Liver (tissue), 9 donors: ENCODE data around the gene GMPR. TPM values are rescaled to one million over a fixed set of nuclear protein-coding genes. Genes with fewer than 3 reads are reported as not detected.

Source experiments
- DNase-seq: peaks from one replicate; pipeline ENCODE4 v3.0.0-alpha.2; 2017; ENCODE audit warnings: low spot score
- H3K27ac ChIP-seq, 2 donors: one replicate each; pipeline ENCODE4 v1.7.0; 2013; ENCODE audit warnings: inconsistent platforms in 2 of 2, low read length in 2 of 2, control low read depth in 1 of 2, low read depth in 1 of 2, mild to moderate bottlenecking in 1 of 2
- H3K27me3 ChIP-seq, 4 donors: one replicate each; pipeline versions ENCODE4 v1.6.1 to v1.7.0; 2013; ENCODE audit warnings: low read length in 3 of 4, inconsistent platforms in 1 of 4, mild to moderate bottlenecking in 1 of 4, moderate library complexity in 1 of 4; ENCODE audit not compliant: control insufficient read depth in 4 of 4, insufficient read depth in 4 of 4
- H3K36me3 ChIP-seq, 4 donors: one replicate each; pipeline versions ENCODE4 v1.6.1 to v1.7.0; 2013; ENCODE audit warnings: low read length in 3 of 4, mild to moderate bottlenecking in 3 of 4, low read depth in 1 of 4, moderate library complexity in 1 of 4; ENCODE audit not compliant: control insufficient read depth in 4 of 4, insufficient read depth in 3 of 4
- H3K4me1 ChIP-seq, 4 donors: one replicate each; pipeline versions ENCODE4 v1.6.1 to v1.7.0; 2013; ENCODE audit warnings: low read length in 3 of 4, mild to moderate bottlenecking in 3 of 4, moderate library complexity in 1 of 4; ENCODE audit not compliant: control insufficient read depth in 4 of 4, insufficient read depth in 4 of 4
- H3K4me3 ChIP-seq, 3 donors: one replicate each; pipeline versions ENCODE4 v1.6.1 to v1.7.0; 2013; ENCODE audit warnings: low read length in 3 of 3, control low read depth in 1 of 3, low read depth in 1 of 3, mild to moderate bottlenecking in 1 of 3
- H3K9ac ChIP-seq, 2 donors: one replicate each; pipeline ENCODE4 v1.7.0; 2013; ENCODE audit warnings: low read length in 2 of 2, mild to moderate bottlenecking in 2 of 2, moderate library complexity in 2 of 2, control low read depth in 1 of 2, low read depth in 1 of 2
- H3K9me3 ChIP-seq, 4 donors: one replicate each; pipeline versions ENCODE4 v1.6.1 to v1.7.0; 2013; ENCODE audit warnings: low read length in 3 of 4; ENCODE audit not compliant: control insufficient read depth in 4 of 4
- CTCF ChIP-seq: fragments of 150-350 bp; IDR thresholded peaks from 2 replicates; pipeline ENCODE4 v1.5.1; 2017; ENCODE audit warnings: improper control_type of control experiment, low read depth, low read length; ENCODE audit not compliant: missing input control
- EGR1 ChIP-seq, 2 donors: IDR thresholded peaks; 2 replicates each; pipeline ENCODE4 v1.6.1; 2016 to 2018; ENCODE audit warnings: antibody characterized with exemption in 2 of 2, low read depth in 2 of 2
- FOXA1 ChIP-seq: IDR thresholded peaks from 2 replicates; pipeline ENCODE4 v1.6.1; 2016; ENCODE audit warnings: antibody characterized with exemption
- FOXA2 ChIP-seq: IDR thresholded peaks from 2 replicates; pipeline ENCODE4 v1.6.1; 2016; ENCODE audit warnings: antibody characterized with exemption
- GABPA ChIP-seq, 2 donors: IDR thresholded peaks in 1 of 2; conservative IDR thresholded peaks in 1 of 2; 2 replicates each; pipeline ENCODE4 v1.6.1; 2016; ENCODE audit warnings: antibody characterized with exemption in 2 of 2, mild to moderate bottlenecking in 1 of 2, moderate library complexity in 1 of 2
- HNF4A ChIP-seq, 2 donors: conservative IDR thresholded peaks; 2 replicates each; pipeline ENCODE4 v1.6.1; 2016; ENCODE audit warnings: antibody characterized with exemption in 2 of 2, mild to moderate bottlenecking in 2 of 2
- HNF4G ChIP-seq: IDR thresholded peaks from 2 replicates; pipeline ENCODE4 v1.6.1; 2016; ENCODE audit warnings: antibody characterized with exemption
- JUND ChIP-seq, 2 donors: IDR thresholded peaks; 2 replicates each; pipeline ENCODE4 v1.6.1; 2016; ENCODE audit warnings: antibody characterized with exemption in 2 of 2
- MAX ChIP-seq: IDR thresholded peaks from 2 replicates; pipeline ENCODE4 v1.6.1; 2016; ENCODE audit warnings: antibody characterized with exemption
- NR2F2 ChIP-seq: IDR thresholded peaks from 2 replicates; pipeline ENCODE4 v1.6.1; 2016; ENCODE audit warnings: antibody characterized with exemption
- RAD21 ChIP-seq, 2 donors: IDR thresholded peaks; 2 replicates each; pipeline ENCODE4 v1.6.1; 2016; ENCODE audit warnings: antibody characterized with exemption in 2 of 2, mild to moderate bottlenecking in 2 of 2
- REST ChIP-seq: IDR thresholded peaks from 2 replicates; pipeline ENCODE4 v1.6.1; 2016; ENCODE audit warnings: antibody characterized with exemption, mild to moderate bottlenecking
- RXRA ChIP-seq, 2 donors: IDR thresholded peaks; 2 replicates each; pipeline ENCODE4 v1.6.1; 2017 to 2018; ENCODE audit warnings: antibody characterized with exemption in 2 of 2, mild to moderate bottlenecking in 1 of 2
- SP1 ChIP-seq: IDR thresholded peaks from 2 replicates; pipeline ENCODE4 v1.6.1; 2018; ENCODE audit warnings: antibody characterized with exemption, mild to moderate bottlenecking
- TAF1 ChIP-seq: conservative IDR thresholded peaks from 2 replicates; pipeline ENCODE4 v1.6.1; 2016; ENCODE audit warnings: antibody characterized with exemption, mild to moderate bottlenecking
- YY1 ChIP-seq: IDR thresholded peaks from 2 replicates; pipeline ENCODE4 v1.6.1; 2016; ENCODE audit warnings: antibody characterized with exemption, mild to moderate bottlenecking
- ZBTB33 ChIP-seq: IDR thresholded peaks from 2 replicates; pipeline ENCODE4 v1.6.1; 2016; ENCODE audit warnings: antibody characterized with exemption
- WGBS: extraction: QIAGEN DNeasy Blood & Tissue Kit; methylation state at CpG from one replicate; pipeline ENCODE4 v1.1.7; 2013; 5-methylcytosine and 5-hydroxymethylcytosine counted together
- polyA plus RNA-seq, 2 donors: library from polyadenylated mRNA; stranded (reverse) in 1 of 2; unstranded in 1 of 2; fragments of 200-250 nt in 1 of 2; fragments of >200 nt in 1 of 2; fragmentation: Nextera tagmentation in 1 of 2; extraction: Ambion mirVana in 1 of 2; gene quantifications; one replicate each; pipeline versions ENCODE4 v1.2.1 to v1.2.3, GENCODE V29; 2013 to 2015
- total RNA-seq, 2 donors: library from RNA; depleted of rRNA; stranded (reverse); fragments of >200 nt; gene quantifications; one replicate each; pipeline ENCODE4 v1.2.3, GENCODE V29; 2014
- TF ChIP-seq, protein P1 (sequence below): IDR thresholded peaks from 2 replicates; pipeline ENCODE4 v1.6.1; 2016; ENCODE audit warnings: antibody characterized with exemption
- donor health status: healthy.
- donor health status: healthy.
- donor health status: healthy.
- donor health status: healthy.
- donor health status: healthy.

Gene GMPR
- total and polyA plus RNA-seq, 4 donors: 2.1 to 50.2 (median 4.2) TPM

DNA sequence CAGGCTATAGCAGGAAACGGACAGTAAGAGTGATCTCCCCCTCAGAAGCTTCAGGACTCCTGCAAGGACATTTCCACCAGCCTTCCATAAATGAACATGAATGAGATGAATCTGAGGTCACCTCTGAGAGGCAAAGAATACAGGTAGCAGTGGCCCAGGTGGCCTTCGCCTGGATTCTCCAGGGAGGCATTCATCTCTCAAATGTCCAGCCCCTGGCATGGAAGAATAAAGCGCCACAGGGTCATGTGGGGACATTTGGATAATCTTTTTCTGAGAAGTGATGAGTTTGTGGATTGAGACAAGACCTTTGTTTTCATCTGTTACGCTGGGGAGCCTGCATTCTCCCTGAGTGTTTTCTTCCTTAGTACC lies 2.9 kb downstream of the GMPR start:
- peaks cover 2 to 29% (median 4%) of the 10 kb centered on the region in 4 donors for H3K4me1 ChIP-seq
- no peaks in the 10 kb centered on the region for H3K27me3 ChIP-seq
- no peak overlapping the region for H3K4me3 ChIP-seq
- H3K27ac ChIP-seq: no peak overlapping the region
- 93% methylated on average over 4 of the region's 4 CpGs for WGBS
- no peaks in the 10 kb centered on the region for H3K36me3 ChIP-seq
- H3K9ac ChIP-seq: no peak overlapping the region
- no peak for TF ChIP-seq RXRA (IDR thresholded peaks at IDR 0.05)
- TF ChIP-seq FOXA1: no peak
- no peak for TF ChIP-seq YY1
- no peak for TF ChIP-seq GABPA (IDR thresholded peaks at IDR 0.05 in 1 of 2, conservative IDR thresholded peaks at IDR 0.05 in 1 of 2)
- no peak for TF ChIP-seq TAF1
- TF ChIP-seq FOXA2: no peak
- no peak for TF ChIP-seq EGR1 (IDR thresholded peaks at IDR 0.05; ENCODE audit: low read depth in 2 of 2)
- no peak for TF ChIP-seq HNF4G
- no peak for TF ChIP-seq JUND (IDR thresholded peaks at IDR 0.05)
- TF ChIP-seq HNF4A (conservative IDR thresholded peaks at IDR 0.05): no peak
- TF ChIP-seq NR2F2: no peak
- TF ChIP-seq MAX: no peak
- no peak for TF ChIP-seq SP1
- DNase-seq: no peak
- H3K9me3 ChIP-seq: no peaks in the 10 kb centered on the region

DNA sequence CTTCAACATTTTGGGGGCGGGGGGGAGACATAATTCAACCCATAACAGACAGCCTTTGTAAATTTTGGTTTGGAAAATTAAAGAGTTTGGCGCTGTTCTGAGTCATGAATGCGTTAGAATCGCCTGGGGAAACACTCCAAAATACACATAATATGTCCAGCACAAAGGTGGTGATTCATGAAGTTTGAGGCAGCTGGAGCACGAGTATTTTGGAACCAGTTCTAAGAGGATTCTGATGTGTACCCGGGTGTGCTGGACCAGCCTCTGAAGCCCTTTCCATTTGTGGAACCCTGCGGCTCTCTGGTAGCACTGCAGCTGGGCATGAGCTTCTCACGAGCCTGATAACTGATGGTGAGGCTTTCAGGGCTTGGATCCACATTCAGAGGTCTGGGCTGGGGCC lies 4.7 kb downstream of the GMPR start:
- no peak for TF ChIP-seq JUND (IDR thresholded peaks at IDR 0.05)
- WGBS: 75% methylated on average over 8 of the region's 8 CpGs
- Histone ChIP-seq H3K9ac (no peak overlapping the region), H3K9me3 (no peaks in the 10 kb centered on the region), H3K4me3 (no peak overlapping the region), H3K27ac (no peak overlapping the region), H3K4me1 (peaks cover 2 to 20% (median 4%) of the 10 kb centered on the region in 4 donors), H3K27me3 (no peaks in the 10 kb centered on the region), H3K36me3 (no peaks in the 10 kb centered on the region)
- no peak for DNase-seq

DNA sequence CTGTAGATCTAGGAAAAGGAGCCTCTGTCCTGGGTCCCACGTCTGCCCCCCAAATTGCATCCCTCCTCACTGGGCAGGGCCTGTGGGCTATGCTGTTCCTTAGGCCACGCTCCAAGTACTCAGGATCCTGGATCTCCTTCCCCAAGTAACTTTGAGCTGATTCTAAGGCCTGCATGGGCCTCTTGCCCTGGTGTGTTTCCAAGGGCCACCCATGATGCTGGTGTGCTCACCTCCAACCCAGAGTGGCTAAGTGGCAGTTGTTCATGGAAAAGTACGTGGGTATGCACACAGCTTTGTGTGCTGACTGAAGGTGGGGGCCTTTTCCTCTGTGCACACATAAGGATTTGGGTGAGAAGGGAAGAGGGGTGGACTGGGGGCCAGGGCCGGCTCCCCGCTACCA lies 5.3 kb downstream of the GMPR start:
- 94% methylated on average over 5 of the region's 5 CpGs for WGBS

GRCh38 chr6:16244446-16244845 lies 6.1 kb downstream of the GMPR start:
- Histone ChIP-seq H3K9ac (no peak overlapping the region), H3K9me3 (no peaks in the 10 kb centered on the region), H3K4me1 (peaks cover 2 to 15% (median 3%) of the 10 kb centered on the region in 4 donors), H3K4me3 (no peak overlapping the region), H3K36me3 (no peaks in the 10 kb centered on the region), H3K27ac (no peak overlapping the region), H3K27me3 (no peaks in the 10 kb centered on the region)
- WGBS: 61% methylated on average over 5 of the region's 5 CpGs
- DNase-seq: no peak
- TF ChIP-seq TAF1 (no peak), NR2F2 (no peak), CTCF (no peak), GABPA (IDR thresholded peaks at IDR 0.05 in 1 of 2, conservative IDR thresholded peaks at IDR 0.05 in 1 of 2) (no peak), REST (no peak), EGR1 (IDR thresholded peaks at IDR 0.05; ENCODE audit: low read depth in 2 of 2) (no peak), HNF4A (conservative IDR thresholded peaks at IDR 0.05) (no peak), JUND (IDR thresholded peaks at IDR 0.05) (no peak), ZBTB33 (no peak)
- TF ChIP-seq, protein P1, sequence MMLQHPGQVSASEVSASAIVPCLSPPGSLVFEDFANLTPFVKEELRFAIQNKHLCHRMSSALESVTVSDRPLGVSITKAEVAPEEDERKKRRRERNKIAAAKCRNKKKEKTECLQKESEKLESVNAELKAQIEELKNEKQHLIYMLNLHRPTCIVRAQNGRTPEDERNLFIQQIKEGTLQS: no peak

More for the DNA sequence above, 5.3 kb downstream of the GMPR start:
- Histone ChIP-seq H3K9me3 (no peaks in the 10 kb centered on the region), H3K9ac (no peak overlapping the region), H3K27ac (no peak overlapping the region), H3K4me3 (no peak overlapping the region), H3K36me3 (no peaks in the 10 kb centered on the region), H3K4me1 (peaks cover 2 to 19% (median 3%) of the 10 kb centered on the region in 4 donors), H3K27me3 (no peaks in the 10 kb centered on the region)
- no peak for DNase-seq
- TF ChIP-seq RAD21 (IDR thresholded peaks at IDR 0.05) (no peak), GABPA (IDR thresholded peaks at IDR 0.05 in 1 of 2, conservative IDR thresholded peaks at IDR 0.05 in 1 of 2) (no peak), RXRA (IDR thresholded peaks at IDR 0.05) (no peak)
